ENCODE measurements around the gene OR2V2. TPM values are rescaled to one million over a fixed set of nuclear protein-coding genes. Genes with fewer than 3 reads are reported as not detected.
"Not testable (repeated sequence)": the region's sequence is repeated elsewhere in the genome, so short reads cannot be mapped to it uniquely, and the experiment has no call there.

OR2V2 gene
- total RNA-seq, 4 donors from 2014 or later: not detected

DNA sequence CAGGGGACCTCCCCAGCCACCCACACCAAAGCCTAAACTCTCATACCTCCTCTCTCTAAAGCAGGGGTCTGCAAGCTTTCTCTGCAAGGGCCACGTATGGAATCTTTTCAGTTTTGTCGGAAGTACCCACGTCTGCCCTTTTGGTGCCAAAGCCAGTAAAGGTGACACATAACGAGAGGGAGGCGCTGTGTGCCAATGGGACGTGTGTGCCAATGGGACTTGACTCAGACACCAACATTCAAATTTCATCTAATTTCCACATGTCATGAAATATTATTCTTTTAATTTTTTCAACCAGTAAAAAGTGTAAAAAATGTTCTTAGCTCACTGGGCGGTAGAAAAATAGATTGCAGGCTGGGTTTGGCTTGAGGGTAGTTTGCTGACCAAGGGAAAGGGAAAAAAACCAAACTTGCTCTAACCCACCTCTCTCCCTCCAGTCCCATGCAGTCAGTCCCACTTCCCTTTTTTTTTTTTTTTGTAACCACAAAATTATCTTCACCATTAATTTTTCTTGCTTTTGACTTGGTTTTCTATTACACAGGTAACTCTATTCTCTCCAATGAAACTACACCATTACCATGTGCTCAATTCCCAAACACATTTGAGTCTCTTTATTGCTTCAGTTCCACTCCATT lies 41.9 kb upstream of the OR2V2 start:
- DNase-seq (ENCODE audit: low spot score): no peak
- ATAC-seq (ENCODE audit: low FRiP score): no peak
- TF ChIP-seq, protein P1, sequence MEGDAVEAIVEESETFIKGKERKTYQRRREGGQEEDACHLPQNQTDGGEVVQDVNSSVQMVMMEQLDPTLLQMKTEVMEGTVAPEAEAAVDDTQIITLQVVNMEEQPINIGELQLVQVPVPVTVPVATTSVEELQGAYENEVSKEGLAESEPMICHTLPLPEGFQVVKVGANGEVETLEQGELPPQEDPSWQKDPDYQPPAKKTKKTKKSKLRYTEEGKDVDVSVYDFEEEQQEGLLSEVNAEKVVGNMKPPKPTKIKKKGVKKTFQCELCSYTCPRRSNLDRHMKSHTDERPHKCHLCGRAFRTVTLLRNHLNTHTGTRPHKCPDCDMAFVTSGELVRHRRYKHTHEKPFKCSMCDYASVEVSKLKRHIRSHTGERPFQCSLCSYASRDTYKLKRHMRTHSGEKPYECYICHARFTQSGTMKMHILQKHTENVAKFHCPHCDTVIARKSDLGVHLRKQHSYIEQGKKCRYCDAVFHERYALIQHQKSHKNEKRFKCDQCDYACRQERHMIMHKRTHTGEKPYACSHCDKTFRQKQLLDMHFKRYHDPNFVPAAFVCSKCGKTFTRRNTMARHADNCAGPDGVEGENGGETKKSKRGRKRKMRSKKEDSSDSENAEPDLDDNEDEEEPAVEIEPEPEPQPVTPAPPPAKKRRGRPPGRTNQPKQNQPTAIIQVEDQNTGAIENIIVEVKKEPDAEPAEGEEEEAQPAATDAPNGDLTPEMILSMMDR (IDR thresholded peaks at IDR 0.05): no peak

DNA sequence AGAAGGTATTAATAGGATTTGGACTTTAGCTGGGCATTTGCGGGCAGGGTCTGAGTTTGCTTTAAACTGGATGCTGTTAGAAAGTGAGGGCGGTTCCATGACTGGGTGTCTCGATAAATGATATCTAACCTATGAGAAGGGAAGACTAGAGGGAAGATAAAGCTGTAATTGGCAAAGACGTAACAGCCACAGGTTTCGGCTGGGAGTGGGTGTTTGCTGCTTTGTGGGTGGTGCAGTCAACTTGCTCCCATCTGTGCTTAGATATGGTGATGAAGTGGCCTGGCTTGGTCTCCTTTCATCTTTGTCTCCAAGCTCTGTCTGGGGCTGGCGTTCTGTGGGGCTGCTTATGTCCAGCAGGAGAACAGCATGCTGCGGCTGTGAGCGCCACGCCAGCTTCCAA lies 39.7 kb upstream of the OR2V2 start:
- TF ChIP-seq, protein P1 (IDR thresholded peaks at IDR 0.05): no peak
- DNase-seq (ENCODE audit: low spot score): no peak
- ATAC-seq (ENCODE audit: low FRiP score): no peak

DNA sequence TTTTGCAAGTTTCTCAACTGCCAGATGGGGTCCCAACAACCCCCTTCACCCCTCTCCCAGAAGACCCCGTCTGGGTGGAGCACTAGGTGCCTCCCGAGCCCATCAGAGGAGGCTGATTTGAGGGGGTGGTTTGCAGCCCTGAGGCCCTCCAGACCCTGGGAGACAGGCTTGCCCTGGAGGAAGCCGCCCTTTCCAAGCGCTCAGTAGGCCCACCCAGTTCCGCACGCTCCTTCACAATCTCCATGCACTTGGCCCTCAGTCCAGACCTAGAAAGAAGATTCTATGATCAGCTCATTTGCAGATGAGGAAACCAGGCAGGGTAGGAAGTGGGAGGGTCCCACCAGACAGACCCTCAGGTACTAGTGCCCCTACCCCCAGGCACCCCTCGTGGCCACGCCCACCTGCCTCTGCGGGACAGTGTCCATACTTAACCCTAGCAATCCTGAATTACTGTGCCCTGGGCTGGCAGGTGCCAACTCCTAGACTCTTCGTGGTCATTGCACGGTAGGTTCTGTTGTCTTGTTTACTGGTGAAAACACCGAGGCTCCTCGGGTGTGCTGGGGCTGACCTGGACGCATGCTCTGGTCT lies 38.7 kb upstream of the OR2V2 start:
- TF ChIP-seq, protein P1 (IDR thresholded peaks at IDR 0.05): no peak
- DNase-seq (ENCODE audit: low spot score): no peak
- ATAC-seq (ENCODE audit: low FRiP score): no peak

DNA sequence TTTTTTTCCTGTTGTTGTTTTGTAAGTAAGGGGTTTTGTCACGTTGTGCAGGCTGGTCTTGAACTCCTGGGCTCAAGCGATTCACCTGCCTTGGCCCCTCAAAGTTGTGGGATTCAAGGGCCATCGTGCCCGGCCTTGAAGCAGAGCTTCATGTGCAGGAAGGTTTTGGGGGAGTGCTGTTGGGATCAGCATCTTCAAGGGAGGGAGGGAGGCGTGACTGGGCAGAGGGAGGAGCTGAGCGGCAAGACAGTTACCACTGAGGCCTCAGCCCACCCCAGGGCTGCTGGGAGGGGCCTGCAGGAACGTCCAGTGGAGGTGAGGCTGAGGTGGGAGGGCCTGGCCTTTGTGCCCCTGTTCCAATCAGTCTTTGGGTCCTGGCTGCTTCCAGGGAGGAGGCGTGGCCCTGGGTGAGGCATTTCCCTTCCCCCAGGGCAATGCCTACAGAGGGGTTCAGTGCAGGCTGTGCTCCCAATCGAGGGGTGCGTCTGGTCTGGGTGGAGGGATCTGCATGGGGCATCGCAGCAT lies 37.8 kb upstream of the OR2V2 start:
- TF ChIP-seq, protein P1 (IDR thresholded peaks at IDR 0.05): no peak
- DNase-seq (ENCODE audit: low spot score) (no peak), ATAC-seq (ENCODE audit: low FRiP score) (no peak)

DNA sequence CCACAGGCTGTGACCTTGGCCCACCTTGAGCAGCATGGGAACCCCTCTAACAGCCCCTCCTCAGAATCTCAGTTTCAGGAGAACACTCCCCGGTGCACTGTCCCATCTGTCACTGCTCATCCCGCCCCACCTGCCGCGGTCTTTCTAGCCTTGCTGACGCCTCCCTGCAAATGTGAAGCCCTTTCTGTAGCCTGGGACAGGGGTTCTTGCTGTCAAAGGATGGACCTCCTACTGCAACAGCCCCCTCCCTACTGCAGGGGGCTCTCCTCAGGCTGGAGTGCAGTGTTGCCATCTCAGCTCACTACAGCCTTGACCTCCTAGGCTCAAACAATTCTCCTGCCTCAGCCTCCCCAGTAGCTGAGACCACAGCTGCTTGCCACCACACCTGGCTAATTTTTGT lies 36.4 kb upstream of the OR2V2 start:
- TF ChIP-seq, protein P1 (IDR thresholded peaks at IDR 0.05): no peak
- ATAC-seq (ENCODE audit: low FRiP score) (no peak), DNase-seq (ENCODE audit: low spot score) (no peak)

DNA sequence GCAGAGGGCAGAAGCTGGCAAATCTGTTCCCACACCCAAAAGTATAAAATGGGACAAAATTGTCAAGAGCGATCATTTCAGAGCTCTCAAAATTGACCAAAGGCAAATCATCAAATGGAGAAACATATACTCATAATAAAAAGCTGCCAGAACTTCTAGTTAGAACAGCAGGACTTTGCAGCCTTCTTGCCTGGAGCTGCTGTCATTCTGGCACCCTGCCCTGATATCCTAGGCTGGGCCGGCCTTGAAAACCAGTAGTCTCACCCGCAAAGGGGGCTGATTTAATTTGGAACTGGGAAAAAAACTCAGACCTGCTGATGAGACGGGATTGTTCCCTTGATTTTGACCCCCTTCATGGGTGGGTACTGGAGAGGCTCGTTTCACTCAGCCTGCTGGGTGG lies 34.9 kb upstream of the OR2V2 start:
- TF ChIP-seq, protein P1 (IDR thresholded peaks at IDR 0.05): no peak
- no peak for DNase-seq (ENCODE audit: low spot score)
- no peak for ATAC-seq (ENCODE audit: low FRiP score)

DNA sequence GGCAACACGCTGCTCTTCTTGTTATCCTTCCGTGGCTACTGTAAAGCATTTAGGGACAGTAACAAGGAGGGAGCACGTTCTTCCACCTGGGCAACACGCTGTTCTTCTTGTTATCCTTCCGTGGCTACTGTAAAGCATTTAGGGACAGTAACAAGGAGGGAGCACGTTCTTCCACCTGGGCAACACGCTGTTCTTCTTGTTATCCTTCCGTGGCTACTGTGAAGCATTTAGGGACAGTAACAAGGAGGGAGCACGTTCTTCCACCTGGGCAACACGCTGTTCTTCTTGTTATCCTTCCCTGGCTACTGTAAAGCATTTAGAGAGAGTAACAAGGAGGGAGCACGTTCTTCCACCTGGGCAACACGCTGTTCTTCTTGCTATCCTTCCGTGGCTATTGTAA lies 33.8 kb upstream of the OR2V2 start:
- ATAC-seq (ENCODE audit: low FRiP score); DNase-seq (ENCODE audit: low spot score): not testable (repeated sequence)
